ENCODE measurements around the gene NELFCD.
"Not testable (repeated sequence)": the region's sequence is repeated elsewhere in the genome, so short reads cannot be mapped to it uniquely, and the experiment has no call there.

The NELFCD gene

DNA sequence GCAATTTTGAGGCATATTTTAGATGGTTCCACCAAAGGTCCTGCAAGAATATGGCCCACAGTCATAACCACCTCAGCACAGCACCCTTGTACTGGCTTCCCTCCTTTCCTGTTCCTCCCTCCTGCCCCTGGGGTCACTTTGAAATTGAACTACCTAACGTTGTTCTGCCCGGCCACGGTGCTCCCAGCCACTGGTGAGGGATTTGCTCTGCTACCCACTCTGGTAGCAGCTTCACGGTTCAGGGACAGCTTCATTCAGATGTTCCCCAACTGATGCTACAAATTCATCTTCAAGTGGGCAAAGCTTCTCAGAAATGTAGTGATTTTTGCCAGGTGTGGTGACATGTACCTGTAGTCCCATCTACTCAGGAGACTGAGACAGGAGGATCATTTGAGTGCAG, 7.9 kb upstream of the NELFCD start:
- DNase-seq (ENCODE audit: low read depth in 2 of 2), result no peak

GRCh38 chr20:58973866-58974265, 7.2 kb upstream of the NELFCD start:
- DNase-seq (ENCODE audit: low read depth in 2 of 2), result no peak

DNA sequence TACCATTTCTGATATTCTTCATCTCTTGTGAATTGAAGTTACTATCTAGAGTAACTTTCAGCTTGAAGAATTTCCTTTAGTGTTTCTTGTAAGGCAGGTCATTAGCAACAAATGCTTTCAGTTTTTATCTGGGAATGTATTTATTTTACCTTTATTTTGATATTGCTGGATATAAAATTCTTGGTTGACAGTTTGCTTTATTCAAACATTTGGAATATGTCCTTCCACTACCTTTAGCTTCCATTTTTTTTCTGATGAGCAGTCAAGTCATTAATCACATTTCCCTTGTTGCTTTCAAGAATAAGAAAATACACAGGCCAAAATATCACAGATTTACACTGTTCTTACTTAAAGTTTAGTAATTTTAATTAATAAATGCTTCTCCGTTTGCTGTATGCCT, 5.7 kb upstream of the NELFCD start:
- DNase-seq (ENCODE audit: low read depth in 2 of 2), result no peak

DNA sequence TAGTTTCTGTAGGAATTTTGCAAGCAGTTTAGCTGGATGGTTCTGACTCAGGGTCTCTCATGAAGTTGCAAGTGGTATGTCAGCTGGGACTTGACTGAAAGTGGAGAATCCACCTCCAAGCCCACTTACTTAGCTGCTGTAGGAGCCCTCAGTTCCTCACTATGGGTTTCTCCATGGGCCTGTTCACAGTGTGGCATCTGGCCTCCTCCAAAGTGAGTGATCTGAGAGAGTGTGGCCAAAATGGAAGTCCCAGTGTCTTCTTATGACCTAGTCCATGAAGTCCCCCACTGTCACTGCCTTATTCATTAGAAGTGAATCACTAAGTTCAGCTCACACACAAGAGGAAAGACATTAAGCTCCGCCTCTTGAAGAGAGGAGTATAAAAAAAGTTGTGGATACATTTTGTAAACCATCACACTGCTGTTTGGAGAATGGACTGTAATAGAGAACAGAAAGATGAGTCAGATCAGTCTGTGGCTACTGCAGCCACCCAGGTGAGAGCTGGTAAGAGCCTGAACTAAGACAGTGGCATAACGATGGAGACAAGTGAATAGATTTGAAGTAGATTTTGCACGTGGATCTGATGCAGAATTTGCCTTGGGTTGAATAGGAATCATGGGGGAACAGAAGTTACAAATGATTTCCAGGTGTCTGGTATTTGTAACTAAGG, 4.9 kb upstream of the NELFCD start:
- DNase-seq (ENCODE audit: low read depth in 2 of 2), result no peak

DNA sequence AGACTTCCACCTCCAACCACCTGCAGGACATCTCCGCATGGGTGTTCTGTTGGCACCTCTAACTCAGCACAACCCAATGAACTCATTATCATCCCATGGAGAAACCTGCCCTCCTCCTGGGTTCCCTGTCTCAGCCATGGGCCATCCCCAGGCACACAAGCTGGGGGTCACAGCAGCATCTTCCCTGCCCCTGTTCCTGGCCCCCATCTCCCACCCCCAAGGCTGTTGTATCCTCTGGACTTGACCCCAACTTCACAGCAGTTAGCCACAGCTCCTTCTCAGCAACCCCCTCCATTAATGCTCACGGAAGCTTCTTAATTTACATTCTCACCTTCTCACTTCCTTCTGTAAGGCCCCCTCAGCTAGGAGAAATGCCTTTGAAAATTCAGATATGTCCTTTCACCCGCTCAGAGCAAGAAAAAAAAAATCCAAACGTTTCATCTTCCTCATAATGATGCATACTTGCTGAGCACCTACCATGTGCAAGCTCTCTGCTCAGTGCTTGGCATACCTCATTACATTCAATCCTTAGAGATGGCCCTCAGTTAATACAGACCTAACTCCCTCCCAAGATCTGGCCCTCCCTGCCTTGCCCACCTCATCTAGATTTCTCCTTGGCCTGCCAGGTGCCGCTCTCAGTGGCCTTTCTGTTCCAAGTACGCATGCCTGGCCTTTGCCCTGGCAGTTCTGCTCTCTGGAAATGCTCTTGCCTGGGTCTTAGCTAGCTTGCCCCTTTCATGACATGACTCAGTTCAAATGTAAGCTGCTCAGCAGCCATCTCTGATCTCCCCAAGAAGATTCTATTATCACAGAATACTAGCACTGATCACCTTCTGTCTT, 2.5 kb upstream of the NELFCD start:
- no peak for DNase-seq (ENCODE audit: low read depth in 2 of 2)

GRCh38 chr20:58981628-58982364, 740 bp downstream of the NELFCD start:
- no peak for DNase-seq (ENCODE audit: low read depth in 2 of 2)

DNA sequence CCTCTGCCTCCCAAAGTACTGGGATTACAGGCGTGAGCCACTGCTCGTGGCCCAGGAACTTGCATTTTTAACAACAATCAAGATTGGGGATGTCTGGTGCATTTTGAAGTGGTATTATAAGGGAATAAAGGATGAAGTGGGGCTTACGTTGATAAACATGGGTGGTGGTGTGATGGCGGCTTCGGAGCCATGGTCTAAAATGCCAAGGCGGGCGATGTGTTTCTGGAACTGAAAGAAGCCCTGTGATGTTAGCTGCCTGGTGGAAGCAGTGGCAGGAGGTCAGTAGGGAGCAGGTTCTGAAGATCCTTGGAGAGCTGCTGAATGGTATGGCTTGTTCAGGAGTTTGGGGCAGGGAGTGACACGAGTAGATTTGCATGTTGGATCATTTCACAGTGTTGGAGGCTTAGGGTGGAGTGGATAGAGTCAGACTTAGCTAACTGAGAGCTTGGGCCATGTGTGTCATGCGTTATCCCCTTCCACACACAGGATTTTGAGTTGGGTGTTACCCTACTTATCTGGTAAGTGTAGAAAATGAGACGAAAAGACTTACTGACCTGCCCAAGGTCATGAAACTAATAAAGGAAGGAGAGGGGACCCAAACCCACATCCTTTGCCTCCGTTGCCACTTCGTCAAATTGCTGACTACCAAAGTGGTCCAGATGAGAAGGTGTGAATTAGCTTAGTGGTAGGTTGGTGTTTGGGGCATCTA, 1.5 kb downstream of the NELFCD start:
- no peak for DNase-seq (ENCODE audit: low read depth in 2 of 2)

- DNase-seq (ENCODE audit: low read depth in 2 of 2), result not testable (repeated sequence)
These were observed 2.0 kb downstream of the NELFCD start for GRCh38 chr20:58983115-58983468.

DNA sequence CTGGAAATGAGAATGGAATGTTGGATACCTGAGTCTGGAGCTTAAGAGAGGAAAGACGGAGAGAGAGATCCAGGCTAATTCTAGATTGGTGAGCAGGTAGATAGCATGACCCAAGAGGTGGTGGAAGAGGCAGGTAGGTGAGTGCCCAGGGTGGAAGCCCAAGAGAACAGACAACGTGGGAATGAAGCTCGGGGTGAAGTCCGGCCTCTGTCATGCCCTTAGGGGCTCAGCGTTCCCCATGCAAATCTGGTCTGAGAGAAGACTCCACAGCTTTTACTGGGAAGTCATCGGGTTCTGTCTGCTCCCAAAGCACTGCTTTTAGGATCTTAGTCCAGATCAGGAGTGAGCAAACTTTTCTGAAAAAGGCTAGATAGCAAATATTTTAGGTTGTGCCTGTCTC, 3.6 kb downstream of the NELFCD start:
- DNase-seq (ENCODE audit: low read depth in 2 of 2), result no peak

DNA sequence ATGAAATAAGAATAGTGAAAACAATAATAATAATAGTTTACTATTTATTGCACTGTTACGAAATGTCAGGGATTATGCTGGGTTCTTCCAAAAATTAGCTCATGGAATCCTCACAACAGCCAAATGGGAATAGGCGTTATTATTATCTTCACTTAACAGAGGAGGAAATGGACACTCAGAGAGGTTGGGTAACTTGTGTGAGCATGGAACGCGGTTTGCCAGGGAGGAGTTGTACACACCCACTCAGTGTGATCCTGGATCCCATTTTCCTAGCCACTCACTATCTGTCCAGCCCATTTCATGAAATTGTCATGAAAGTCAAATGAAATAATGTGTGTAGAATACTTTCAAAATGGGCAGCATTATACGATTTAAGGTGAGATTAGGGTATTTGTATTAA, 4.6 kb downstream of the NELFCD start:
- no peak for DNase-seq (ENCODE audit: low read depth in 2 of 2)

DNA sequence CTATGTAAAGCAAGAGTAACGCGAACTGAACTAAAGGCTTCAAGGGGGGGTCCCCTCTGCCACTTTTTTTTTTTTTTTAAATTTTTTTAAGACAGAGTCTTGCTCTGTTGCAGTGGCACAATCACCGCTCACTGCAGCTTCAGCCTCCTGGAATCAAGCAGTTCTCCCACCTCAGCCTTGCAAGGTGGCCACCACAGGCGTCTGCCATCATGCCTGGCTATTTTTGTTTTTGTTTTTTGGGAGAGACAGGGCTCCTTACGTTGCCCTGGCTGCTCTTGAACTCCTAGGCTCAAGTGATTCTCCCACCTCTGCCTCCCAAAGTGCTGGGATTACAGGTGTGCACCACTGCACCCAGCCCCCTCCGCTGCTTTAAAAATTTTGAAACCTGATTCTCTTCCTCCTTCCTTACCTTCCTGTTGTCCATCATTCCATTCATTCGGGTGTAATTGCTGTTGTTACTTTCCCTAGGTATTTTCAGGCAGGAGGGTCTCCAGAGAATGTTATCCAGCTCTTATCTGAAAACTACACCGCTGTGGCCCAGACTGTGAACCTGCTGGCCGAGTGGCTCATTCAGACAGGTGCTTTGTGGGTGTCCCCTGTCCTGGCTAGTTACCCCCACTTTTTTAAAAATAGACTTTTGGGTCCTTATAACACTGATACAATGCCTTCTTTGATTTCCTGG, 5.4 kb downstream of the NELFCD start:
- no peak for DNase-seq (ENCODE audit: low read depth in 2 of 2)

- no peak for DNase-seq (ENCODE audit: low read depth in 2 of 2)
These were observed 6.0 kb downstream of the NELFCD start for GRCh38 chr20:58986968-58987517.

DNA sequence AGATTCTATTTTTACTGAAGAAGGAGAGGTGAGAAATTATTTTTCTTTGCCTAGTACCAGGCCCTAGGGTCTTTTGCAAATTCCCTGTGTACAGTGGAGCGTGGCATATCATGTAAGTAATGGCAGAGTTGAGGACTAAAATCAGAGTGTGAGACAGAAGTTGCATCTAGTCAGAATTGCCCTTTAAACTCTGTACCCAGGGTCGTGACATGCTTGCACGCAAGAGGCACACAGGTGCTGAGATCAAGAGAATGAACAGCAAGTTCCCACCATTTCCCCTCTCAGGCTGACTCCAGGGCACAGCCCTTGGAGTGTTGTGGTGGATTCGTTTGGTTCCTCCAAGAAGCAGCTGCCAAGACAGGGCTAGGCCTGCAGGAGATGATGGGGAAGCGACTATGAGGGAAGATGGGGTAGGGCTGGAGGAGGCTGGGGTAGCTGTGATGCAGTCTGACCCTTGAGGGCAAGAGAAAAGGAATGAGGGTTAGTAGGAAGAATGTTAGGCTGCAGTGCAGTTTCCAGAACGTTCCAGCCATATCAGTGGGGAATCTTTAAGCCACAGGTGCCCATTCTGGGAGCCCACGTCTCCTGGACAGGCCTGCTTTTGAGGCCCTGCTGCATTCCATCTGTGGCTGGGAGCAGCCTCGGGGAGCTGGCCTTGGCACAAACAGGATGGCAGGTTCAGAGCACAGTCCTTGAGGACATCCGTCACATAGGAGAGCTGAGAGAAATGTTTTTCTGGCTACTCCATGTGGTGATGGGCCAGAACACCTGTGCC, 6.9 kb downstream of the NELFCD start:
- no peak for DNase-seq (ENCODE audit: low read depth in 2 of 2)

DNA sequence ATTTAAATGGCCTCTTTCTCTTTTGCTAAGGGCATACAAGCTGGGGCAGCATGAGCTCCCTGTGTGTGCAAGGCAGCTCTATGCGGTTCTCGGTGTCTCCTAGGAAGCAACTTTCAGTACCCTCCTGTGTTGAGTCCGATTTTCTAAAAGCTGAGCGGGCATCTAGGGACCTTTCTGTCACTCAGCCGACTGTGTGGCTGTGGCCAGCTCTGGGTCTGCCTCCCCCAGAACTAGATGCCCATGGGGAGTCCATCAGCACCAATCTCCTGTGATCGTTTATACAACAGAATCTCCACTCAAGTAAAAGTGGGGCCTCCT, 7.5 kb downstream of the NELFCD start:
- no peak for DNase-seq (ENCODE audit: low read depth in 2 of 2)

DNA sequence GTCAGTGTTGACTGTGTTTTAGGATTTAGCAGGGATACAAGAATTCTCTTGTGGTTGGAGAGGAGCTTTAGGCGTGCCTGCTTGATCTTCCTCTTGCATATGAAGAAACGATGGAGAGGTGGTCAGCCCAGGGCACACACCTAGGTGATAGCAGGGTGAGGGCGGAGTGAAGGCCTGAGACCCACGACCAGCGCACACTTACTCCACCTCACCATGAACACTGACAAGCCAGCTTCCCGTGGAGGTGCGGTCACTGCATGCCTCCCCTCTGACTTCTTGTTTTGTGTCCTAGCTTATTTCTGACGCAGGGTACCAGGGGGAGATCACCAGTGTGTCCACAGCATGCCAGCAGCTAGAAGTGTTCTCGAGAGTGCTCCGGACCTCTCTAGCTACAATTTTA, 8.1 kb downstream of the NELFCD start:
- DNase-seq (ENCODE audit: low read depth in 2 of 2), result no peak

DNA sequence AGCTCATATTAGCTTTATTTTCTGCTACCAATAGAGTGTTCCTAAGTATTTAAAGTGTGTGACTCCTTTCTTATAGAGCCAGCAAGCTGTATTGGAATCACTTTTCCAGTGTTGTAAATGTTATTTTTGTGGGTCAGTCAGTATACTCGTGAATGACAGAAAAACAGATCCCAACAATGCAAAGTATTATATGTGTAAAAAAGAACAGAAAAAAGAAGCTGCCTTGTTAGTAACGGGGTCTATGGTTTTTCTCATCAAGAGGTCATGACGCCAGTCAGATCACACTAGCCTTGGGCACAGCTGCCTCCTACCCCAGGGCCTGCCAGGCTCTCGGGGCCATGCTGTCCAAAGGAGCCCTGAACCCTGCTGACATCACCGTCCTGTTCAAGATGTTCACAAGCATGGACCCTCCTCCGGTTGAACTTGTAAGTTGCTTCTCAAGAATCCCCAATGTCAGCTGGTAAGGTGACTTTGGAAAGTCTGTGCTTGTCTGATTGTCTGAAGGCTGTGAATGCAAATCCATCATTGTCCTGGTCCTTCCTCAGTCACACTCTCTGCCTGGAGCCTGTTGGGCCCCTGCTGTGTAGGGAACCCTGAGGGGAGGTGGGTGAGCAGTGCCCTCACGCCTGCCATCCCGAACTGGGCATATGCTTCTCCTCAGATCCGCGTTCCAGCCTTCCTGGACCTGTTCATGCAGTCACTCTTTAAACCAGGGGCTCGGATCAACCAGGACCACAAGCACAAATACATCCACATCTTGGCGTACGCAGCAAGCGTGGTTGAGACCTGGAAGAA, 9.8 kb downstream of the NELFCD start:
- DNase-seq (ENCODE audit: low read depth in 2 of 2), result no peak

- no peak for DNase-seq (ENCODE audit: low read depth in 2 of 2)
These were observed 10.7 kb downstream of the NELFCD start for GRCh38 chr20:58991715-58992114.

GRCh38 chr20:58992911-58993310, 11.9 kb downstream of the NELFCD start:
- DNase-seq (ENCODE audit: low read depth in 2 of 2), result no peak

- DNase-seq (ENCODE audit: low read depth in 2 of 2), result no peak
These were observed 12.5 kb downstream of the NELFCD start for GRCh38 chr20:58993332-58994248.
